HepG2 (cell line): ENCODE measurements around the gene CLPSL2. TPM values are rescaled to one million over a fixed set of nuclear protein-coding genes. Genes with fewer than 3 reads are reported as not detected.
A peak's percentile ranks its signal among the peaks of the same experiment; 100 is the strongest.

Source experiments
- ATAC-seq: fragments of 200-7000 bp; cut with Tn5 transposase; 3 replicates; pipeline ENCODE4 v1.9.1; 2020; ENCODE audit warnings: mild to moderate bottlenecking, moderate library complexity
- BruUV-seq: library from RNA; stranded (reverse); fragments of 400-500 nt; replicated peaks from 2 replicates; lab custom pipeline; 2021; lab: Mats Ljungman, UMichigan
- CTCF ChIA-PET: fragments of 300-600 bp; formaldehyde crosslinking; extraction: SDS; loops from one replicate; lab custom pipeline; 2021; ENCODE audit warnings: low total read pairs, inconsistent platforms, low intra/inter-chr PET ratio; lab: Yijun Ruan, JAX
- POLR2A ChIA-PET: fragments of 350-600 bp; sonication (Branson Sonifier 250); formaldehyde crosslinking; loops from one replicate; lab custom pipeline; 2020; ENCODE audit warnings: antibody characterized with exemption, inconsistent platforms; lab: Yijun Ruan, JAX
- DNase-seq: peaks from one replicate; pipeline ENCODE4 v3.0.0-alpha.2; 2015; ENCODE audit warnings: low spot score
- FAIRE-seq: peaks from 3 replicates; lab custom pipeline; 2011; peaks lifted over from hg19 to GRCh38; lab: Jason Lieb, UNC
- H2AFZ ChIP-seq: one replicate; pipeline ENCODE4 v1.6.1; 2011; ENCODE audit warnings: low read length, inconsistent platforms
- H3K27ac ChIP-seq: fragments of 300-600 bp; 3 replicates; pipeline ENCODE4 v1.8.0; 2011; ENCODE audit warnings: mixed run types, mild to moderate bottlenecking, mixed read lengths, low read length, inconsistent platforms; ENCODE audit not compliant: insufficient read depth; ENCODE audit errors: extremely low read length
- H3K27me3 ChIP-seq, 2 experiments: fragments of 200-600 bp in 1 of 2; 2 replicates in 1 of 2; 3 replicates in 1 of 2; pipeline versions ENCODE4 v1.6.0 to v1.8.0; 2011; ENCODE audit warnings: low read length in 2 of 2, mild to moderate bottlenecking in 2 of 2, moderate library complexity in 2 of 2, inconsistent platforms in 1 of 2; ENCODE audit not compliant: insufficient read depth in 2 of 2, control insufficient read depth in 1 of 2
- H3K36me3 ChIP-seq, 2 experiments: fragments of 200-600 bp in 1 of 2; replicated peaks in 1 of 2; 2 replicates in 1 of 2; 3 replicates in 1 of 2; pipeline versions ENCODE4 v1.5.1 to v1.8.0; 2011; ENCODE audit warnings: low read length in 2 of 2, inconsistent platforms in 1 of 2; ENCODE audit not compliant: insufficient read depth in 2 of 2, control insufficient read depth in 1 of 2
- H3K4me1 ChIP-seq: 2 replicates; pipeline ENCODE4 v1.5.1; 2012; ENCODE audit warnings: low read length, inconsistent platforms; ENCODE audit not compliant: insufficient read depth
- H3K4me2 ChIP-seq: 2 replicates; pipeline ENCODE4 v1.6.0; 2011; ENCODE audit warnings: low read depth, low read length, inconsistent platforms
- H3K4me3 ChIP-seq, 3 experiments: fragments of 200-600 bp in 1 of 3; sonication (generic), shearing (Covaris generic) in 1 of 3; replicated peaks in 1 of 3; 2 replicates each; pipeline ENCODE4 v1.5.1; 2011 to 2016; ENCODE audit warnings: low read length in 3 of 3, inconsistent platforms in 2 of 3, low read depth in 2 of 3, mild to moderate bottlenecking in 2 of 3, control low read depth in 1 of 3, mixed read lengths in 1 of 3; ENCODE audit not compliant: insufficient read depth in 1 of 3
- H3K79me2 ChIP-seq: one replicate; pipeline ENCODE4 v1.6.1; 2011; ENCODE audit warnings: low read length, inconsistent platforms; ENCODE audit not compliant: insufficient read depth
- H3K9ac ChIP-seq: 2 replicates; pipeline ENCODE4 v1.6.0; 2011; ENCODE audit warnings: mild to moderate bottlenecking, low read depth, low read length, inconsistent platforms; ENCODE audit not compliant: insufficient read depth
- H3K9me3 ChIP-seq: 2 replicates; pipeline ENCODE4 v1.5.1; 2012; ENCODE audit warnings: mild to moderate bottlenecking, low read length
- H4K20me1 ChIP-seq: 2 replicates; pipeline ENCODE4 v1.6.0; 2011; ENCODE audit warnings: inconsistent platforms, mild to moderate bottlenecking, low read length, moderate library complexity; ENCODE audit not compliant: insufficient read depth
- E2F5 ChIP-seq: sonication (generic); formaldehyde crosslinking; conservative IDR thresholded peaks from 2 replicates; pipeline ENCODE4 v1.4.0; 2020; ENCODE audit warnings: missing genetic modification reagents
- GZF1 ChIP-seq: sonication (generic); formaldehyde crosslinking; IDR thresholded peaks from 2 replicates; pipeline ENCODE4 v1.5.1; 2020; ENCODE audit warnings: mild to moderate bottlenecking, missing genetic modification reagents
- RFXAP ChIP-seq: sonication (generic); formaldehyde crosslinking; IDR thresholded peaks from 2 replicates; pipeline ENCODE4 v1.4.0; 2020; ENCODE audit warnings: missing genetic modification reagents, borderline replicate concordance
- ZNF318 ChIP-seq: sonication (generic); formaldehyde crosslinking; IDR thresholded peaks from 2 replicates; pipeline ENCODE4 v1.4.0; 2020; ENCODE audit warnings: mild to moderate bottlenecking, missing genetic modification reagents
- ZNF891 ChIP-seq: sonication (generic); formaldehyde crosslinking; IDR thresholded peaks from 2 replicates; pipeline ENCODE4 v1.5.0; 2020; ENCODE audit warnings: mild to moderate bottlenecking, missing genetic modification reagents
- WGBS: methylation state at CpG from one replicate; pipeline ENCODE4 v1.1.6; 2017; ENCODE audit warnings: low lambda C conversion rate; 5-methylcytosine and 5-hydroxymethylcytosine counted together
- in situ Hi-C: cut with HindIII; loops from 2 replicates; pipeline ENCODE4 v1.10.0; 2017; ENCODE audit warnings: low pct_unique_long_range_greater_than_20kb; ENCODE audit not compliant: extremely low pct_ligation_motif_present
- intact Hi-C: fragments of 100-400 bp; cut with micrococcal nuclease; formaldehyde crosslinking; loops from one replicate; pipeline ENCODE4 v1.10.0; 2022; ENCODE audit not compliant: unreplicated experiment
- polyA plus RNA-seq, 8 experiments: library from polyadenylated mRNA; depleted of rRNA in 3 of 8; stranded (reverse) in 7 of 8; unstranded in 1 of 8; fragments of >200 nt; fragmentation: Illumina TruSeq in 4 of 8; extraction: Trizol in 4 of 8; gene quantifications; 2 replicates each; pipeline versions ENCODE4 v1.2.1 to v1.2.3, GENCODE V29; 2011 to 2016; ENCODE audit warnings: low read depth in 4 of 8, missing spikeins in 1 of 8, mixed read lengths in 1 of 8; ENCODE audit not compliant: insufficient read depth in 1 of 8
- total RNA-seq, 5 experiments: library from RNA; depleted of rRNA; stranded (reverse); fragments of >200 nt; fragmentation: Illumina TruSeq; extraction: Trizol; gene quantifications; 2 replicates each; pipeline ENCODE4 v1.2.3, GENCODE V29; 2016; ENCODE audit warnings: low read depth in 1 of 5

CLPSL2 gene
- total and polyA plus RNA-seq, 2 of the 13 experiments (the other 11 are each of a cell fraction or from before 2014, with no cell fraction given) = not detected

GRCh38 chr6:35808688-35809087 lies 32.3 kb downstream of the CLPSL2 start (continued):
- TF ChIP-seq ZNF318 (CRISPR knock-in tag) (no peak), E2F5 (no peak)

- WGBS = 29% methylated on average over 5 of the region's 5 CpGs
- no peak overlapping the region for H2AFZ ChIP-seq
- no peak overlapping the region for H3K27ac ChIP-seq
- BruUV-seq = no TSS peak
- H3K9me3 ChIP-seq = no peaks in the 10 kb centered on the region
- no peaks in the 10 kb centered on the region; the same call in 1 of the 2 replicates for H4K20me1 ChIP-seq
- no peak for FAIRE-seq
- no peak for ATAC-seq
- in situ Hi-C loops (no loop called here), intact Hi-C loops (no loop called here)
- H3K36me3 ChIP-seq = no peaks in the 10 kb centered on the region
- H3K4me1 ChIP-seq = peaks cover 11% of the 10 kb centered on the region; the same call in 1 of the 2 replicates
- H3K4me3 ChIP-seq = no peak overlapping the region
- no peak overlapping the region for H3K9ac ChIP-seq
- no peaks in the 10 kb centered on the region for H3K27me3 ChIP-seq
- ChIA-PET POLR2A (no interaction called here), CTCF (no interaction called here)
- peak; percentile 54; the same call in 1 of the 2 replicates for TF ChIP-seq GZF1
- TF ChIP-seq ZNF891 (CRISPR knock-in tag) = no peak
- no peak for TF ChIP-seq RFXAP (CRISPR knock-in tag)
- H3K4me2 ChIP-seq = no peak overlapping the region
- DNase-seq = no peak
- no peaks in the 10 kb centered on the region for H3K79me2 ChIP-seq
These were observed 33.4 kb downstream of the CLPSL2 start for GRCh38 chr6:35809809-35810208.
